Activated T-cell treated with anti-CD3 and anti-CD28 coated beads, Interleukin-2, amount 50 U/mL, for 24 hours (primary cell): ENCODE measurements around the gene KCNH2.

Experiments
- DNase-seq: peaks from one replicate; pipeline ENCODE4 v3.0.0-alpha.2; 2020
- H3K27ac Mint-ChIP-seq: 2 replicates; pipeline ENCODE4 v1.8.0; 2020; ENCODE audit warnings: mild to moderate bottlenecking, mixed read lengths
- H3K27me3 Mint-ChIP-seq: 2 replicates; pipeline ENCODE4 v1.8.0; 2020; ENCODE audit warnings: mixed read lengths
- H3K36me3 Mint-ChIP-seq: 2 replicates; pipeline ENCODE4 v1.8.0; 2020; ENCODE audit warnings: low read depth, mixed read lengths
- H3K4me1 Mint-ChIP-seq: 2 replicates; pipeline ENCODE4 v1.8.0; 2020; ENCODE audit warnings: low read depth, mixed read lengths
- H3K4me3 Mint-ChIP-seq: 2 replicates; pipeline ENCODE4 v1.8.0; 2020; ENCODE audit warnings: mild to moderate bottlenecking, moderate library complexity, mixed read lengths
- H3K9me3 Mint-ChIP-seq: 2 replicates; pipeline ENCODE4 v1.8.0; 2020; ENCODE audit warnings: mixed read lengths

KCNH2 gene

DNA sequence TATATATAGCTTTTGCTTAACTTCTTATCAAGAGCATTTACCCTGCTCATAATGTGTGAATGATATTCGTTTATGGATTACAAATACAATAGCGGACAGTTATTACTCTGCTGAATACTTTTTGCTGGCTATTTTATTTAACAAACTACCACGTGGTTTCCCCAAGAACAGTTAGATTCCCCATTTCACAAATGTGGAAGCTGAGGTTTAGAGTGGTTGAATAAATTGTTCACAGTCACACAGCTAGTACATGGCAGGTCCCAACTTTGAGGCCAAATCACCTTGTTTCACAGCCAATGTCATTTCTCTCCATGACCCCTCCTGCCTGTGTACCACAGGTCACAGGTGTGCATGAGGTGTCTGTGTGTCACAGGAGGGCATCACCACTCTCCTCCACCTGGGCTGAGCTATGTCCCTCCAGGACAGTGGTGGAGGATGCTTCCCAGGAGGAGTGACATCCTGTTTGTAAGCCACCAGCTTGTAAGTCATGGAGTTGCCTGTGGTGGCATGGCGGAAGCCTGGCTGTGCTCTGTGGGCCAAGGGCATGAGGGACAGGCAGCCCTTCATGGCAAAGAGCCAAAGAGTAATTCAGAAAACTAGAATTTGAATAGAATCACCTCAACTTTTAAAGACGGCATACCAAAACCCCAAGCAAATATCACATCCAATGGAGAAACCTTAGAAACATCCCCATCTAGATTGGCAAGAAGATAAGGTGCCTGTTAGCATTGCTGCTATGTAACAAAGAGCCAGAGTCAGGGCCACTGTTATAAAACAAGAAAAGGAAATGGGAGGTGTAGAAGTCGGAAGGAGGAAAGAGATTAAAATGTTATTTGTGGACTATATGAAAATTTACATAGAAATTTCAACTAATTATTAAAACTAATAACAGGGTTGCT lies 73.9 kb downstream of the KCNH2 start:
- Mint-ChIP-seq H3K4me3 (no peak overlapping the region), H3K27me3 (peaks cover 46% of the 10 kb centered on the region), H3K4me1 (peaks cover 10% of the 10 kb centered on the region), H3K9me3 (no peaks in the 10 kb centered on the region), H3K36me3 (no peaks in the 10 kb centered on the region), H3K27ac (no peak overlapping the region)
- DNase-seq, result no peak

DNA sequence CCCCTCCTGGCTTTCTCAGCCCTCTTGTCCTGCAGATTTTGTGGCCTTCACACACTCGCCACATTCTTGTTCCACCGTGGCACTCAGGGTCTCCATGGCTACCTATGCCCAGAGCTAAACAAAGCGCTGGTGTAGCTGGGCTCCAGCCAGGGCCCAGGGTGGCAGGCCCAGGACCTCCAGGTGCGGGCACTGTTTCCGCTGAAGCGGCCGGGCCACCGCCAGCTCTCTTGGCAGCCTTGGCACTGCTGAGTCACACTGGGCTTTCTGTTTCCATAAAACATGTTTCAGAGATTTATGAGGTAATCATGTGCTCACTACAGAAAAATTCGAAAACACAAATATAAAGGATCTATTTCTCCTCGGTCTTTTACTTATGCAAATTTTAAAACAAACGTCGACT lies 74.5 kb downstream of the KCNH2 start:
- no peak for DNase-seq
- H3K4me3 Mint-ChIP-seq, result no peak overlapping the region
- no peaks in the 10 kb centered on the region for H3K36me3 Mint-ChIP-seq
- H3K4me1 Mint-ChIP-seq, result peaks cover 8% of the 10 kb centered on the region
- H3K9me3 Mint-ChIP-seq, result no peaks in the 10 kb centered on the region
- H3K27ac Mint-ChIP-seq, result no peak overlapping the region
- H3K27me3 Mint-ChIP-seq, result peaks cover 48% of the 10 kb centered on the region

DNA sequence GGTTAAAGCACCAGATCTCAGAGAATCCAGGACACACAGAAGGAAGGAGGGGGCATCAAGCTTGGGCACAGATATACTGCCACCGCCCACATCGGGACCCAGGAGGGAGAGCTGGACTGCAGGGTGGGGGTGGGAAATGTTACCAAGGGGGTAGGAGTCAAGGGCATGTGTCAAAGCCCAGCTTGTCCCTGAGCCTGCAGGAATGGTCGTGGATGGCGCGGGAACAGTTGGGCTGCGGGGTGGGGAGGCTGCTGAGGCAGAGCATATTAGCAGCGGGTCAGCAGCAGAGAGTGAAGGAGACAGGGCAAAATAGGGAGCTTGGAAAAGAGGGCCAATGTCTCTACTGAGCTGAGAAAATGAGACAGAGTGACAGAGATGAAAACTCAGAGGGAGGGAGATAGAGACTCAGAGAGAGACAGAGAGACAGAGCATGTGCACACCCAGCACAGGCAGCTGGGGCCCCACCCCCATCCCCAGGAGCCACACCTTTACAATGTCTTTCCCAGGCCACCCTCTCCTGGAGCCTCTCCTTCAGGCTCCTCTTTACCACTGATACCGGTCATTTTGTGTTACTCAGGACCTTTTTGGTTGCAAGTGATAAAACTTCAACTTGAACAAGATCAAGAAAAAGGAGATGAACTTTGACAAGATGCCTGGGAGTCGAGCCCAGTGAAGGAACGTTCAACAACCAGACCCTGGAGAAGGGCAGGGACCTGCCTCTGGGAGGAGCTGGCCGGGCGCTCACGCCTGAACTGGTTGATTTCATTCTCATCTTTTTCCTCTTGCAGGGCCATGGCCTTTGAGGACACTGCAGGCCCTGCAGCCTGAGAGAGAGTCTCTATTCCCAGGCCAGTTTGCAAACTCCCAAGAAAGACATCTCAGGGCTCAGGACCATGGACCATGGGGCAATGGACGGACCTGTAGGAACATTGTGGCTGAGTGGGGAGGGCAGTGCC lies 75.8 kb downstream of the KCNH2 start:
- Mint-ChIP-seq H3K4me3 (no peak overlapping the region), H3K27ac (no peak overlapping the region), H3K36me3 (no peaks in the 10 kb centered on the region), H3K9me3 (no peaks in the 10 kb centered on the region), H3K27me3 (peaks cover 61% of the 10 kb centered on the region), H3K4me1 (peaks cover 20% of the 10 kb centered on the region)
- DNase-seq, result no peak

DNA sequence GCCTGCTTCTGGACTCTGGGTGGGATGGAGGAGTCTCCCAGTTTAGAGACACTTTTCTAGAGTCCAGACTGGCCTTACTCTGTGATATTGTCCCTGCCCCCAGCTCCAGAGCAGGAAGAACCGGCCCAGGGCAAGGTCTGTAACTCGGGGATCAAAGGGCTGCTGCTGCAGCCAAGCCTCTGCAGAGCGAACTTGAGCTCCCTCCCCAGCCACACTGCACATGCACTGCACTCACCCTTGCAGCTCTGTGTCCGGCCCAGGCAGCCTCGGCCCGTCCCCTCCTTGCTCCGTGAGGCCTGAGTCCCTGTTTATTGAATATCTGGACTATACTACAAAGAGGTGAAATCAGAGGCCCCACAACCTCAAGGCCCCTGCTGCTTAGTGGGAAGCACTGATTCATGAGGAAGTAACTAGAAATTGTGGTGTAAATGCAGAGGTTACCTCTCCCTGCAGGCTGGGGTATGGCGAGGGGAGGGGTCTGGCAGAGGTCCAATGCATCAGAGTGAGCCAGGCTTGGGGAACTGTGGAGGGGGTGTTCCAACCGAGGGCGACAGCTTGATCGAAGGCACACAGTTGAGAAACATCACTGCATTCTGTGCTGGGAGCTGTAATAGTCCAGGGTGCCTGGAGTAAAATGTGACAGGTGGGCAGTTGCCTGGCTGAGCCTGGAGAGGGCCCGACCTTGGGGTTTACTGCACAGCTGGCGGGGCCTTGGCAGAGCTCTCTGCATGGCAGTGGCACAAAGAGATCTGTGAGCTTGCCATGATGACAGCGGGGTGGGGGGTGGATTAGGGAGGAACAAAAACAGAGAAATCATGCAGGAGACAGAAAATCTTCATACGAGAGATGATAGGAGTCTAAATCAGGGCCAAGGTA lies 76.7 kb downstream of the KCNH2 start:
- Mint-ChIP-seq H3K27ac (no peak overlapping the region), H3K4me1 (peaks cover 21% of the 10 kb centered on the region), H3K4me3 (no peak overlapping the region), H3K36me3 (no peaks in the 10 kb centered on the region), H3K27me3 (peaks cover 70% of the 10 kb centered on the region), H3K9me3 (no peaks in the 10 kb centered on the region)
- DNase-seq, result no peak

DNA sequence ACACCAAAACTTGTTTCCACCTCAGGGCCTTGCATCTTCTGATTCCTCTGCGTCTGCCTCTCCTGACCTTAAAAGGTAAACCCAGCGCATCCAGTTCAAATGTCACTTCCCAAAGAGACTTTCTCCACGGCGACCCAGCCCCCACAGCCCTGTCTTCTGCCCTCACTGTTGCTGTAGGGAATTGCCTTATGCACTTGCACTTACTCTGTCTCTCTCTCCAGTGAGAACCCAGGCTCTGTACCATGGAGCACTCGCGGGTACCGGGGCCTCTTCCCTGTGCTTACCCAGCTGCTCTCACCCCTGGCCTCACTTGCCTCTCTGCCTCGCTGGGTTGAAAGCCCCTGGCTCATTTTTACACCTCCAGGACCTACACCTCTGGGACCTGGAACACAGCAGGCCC lies 77.4 kb downstream of the KCNH2 start:
- H3K27ac Mint-ChIP-seq, result no peak overlapping the region
- peaks cover 21% of the 10 kb centered on the region for H3K4me1 Mint-ChIP-seq
- no peak overlapping the region for H3K4me3 Mint-ChIP-seq
- peaks cover 75% of the 10 kb centered on the region for H3K27me3 Mint-ChIP-seq
- no peaks in the 10 kb centered on the region for H3K36me3 Mint-ChIP-seq
- H3K9me3 Mint-ChIP-seq, result no peaks in the 10 kb centered on the region
- DNase-seq, result no peak

DNA sequence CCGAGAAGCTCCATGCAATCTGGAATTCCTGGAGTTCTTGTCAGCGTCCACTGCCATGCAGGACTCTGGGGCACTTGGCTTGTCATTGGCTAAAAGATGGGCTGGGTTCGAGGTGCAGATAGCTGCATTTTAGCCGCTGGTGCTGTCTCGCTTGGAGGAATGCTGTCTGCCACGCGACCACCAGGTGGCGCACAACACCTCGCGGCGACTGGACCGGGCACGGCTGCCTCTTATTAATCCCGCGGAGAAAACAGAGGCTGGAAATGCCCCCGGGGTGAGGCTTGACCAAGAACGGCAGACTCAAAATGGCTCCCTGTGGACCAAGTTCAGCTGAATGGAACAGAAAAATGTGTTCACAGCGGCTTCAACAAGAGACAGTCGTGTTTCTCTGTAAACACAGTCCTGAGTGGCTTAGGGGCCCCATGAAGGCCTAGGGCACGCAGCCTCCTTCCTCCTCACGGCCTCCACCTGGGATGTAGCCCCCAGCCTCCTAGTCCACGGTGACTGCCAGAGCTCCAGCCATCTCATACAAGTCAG lies 79.6 kb downstream of the KCNH2 start:
- Mint-ChIP-seq H3K4me3 (no peak overlapping the region), H3K36me3 (no peaks in the 10 kb centered on the region), H3K4me1 (peaks cover 16% of the 10 kb centered on the region), H3K9me3 (no peaks in the 10 kb centered on the region), H3K27ac (peak overlapping the region; percentile 5), H3K27me3 (peaks cover 70% of the 10 kb centered on the region)
- DNase-seq, result peak; percentile 87

DNA sequence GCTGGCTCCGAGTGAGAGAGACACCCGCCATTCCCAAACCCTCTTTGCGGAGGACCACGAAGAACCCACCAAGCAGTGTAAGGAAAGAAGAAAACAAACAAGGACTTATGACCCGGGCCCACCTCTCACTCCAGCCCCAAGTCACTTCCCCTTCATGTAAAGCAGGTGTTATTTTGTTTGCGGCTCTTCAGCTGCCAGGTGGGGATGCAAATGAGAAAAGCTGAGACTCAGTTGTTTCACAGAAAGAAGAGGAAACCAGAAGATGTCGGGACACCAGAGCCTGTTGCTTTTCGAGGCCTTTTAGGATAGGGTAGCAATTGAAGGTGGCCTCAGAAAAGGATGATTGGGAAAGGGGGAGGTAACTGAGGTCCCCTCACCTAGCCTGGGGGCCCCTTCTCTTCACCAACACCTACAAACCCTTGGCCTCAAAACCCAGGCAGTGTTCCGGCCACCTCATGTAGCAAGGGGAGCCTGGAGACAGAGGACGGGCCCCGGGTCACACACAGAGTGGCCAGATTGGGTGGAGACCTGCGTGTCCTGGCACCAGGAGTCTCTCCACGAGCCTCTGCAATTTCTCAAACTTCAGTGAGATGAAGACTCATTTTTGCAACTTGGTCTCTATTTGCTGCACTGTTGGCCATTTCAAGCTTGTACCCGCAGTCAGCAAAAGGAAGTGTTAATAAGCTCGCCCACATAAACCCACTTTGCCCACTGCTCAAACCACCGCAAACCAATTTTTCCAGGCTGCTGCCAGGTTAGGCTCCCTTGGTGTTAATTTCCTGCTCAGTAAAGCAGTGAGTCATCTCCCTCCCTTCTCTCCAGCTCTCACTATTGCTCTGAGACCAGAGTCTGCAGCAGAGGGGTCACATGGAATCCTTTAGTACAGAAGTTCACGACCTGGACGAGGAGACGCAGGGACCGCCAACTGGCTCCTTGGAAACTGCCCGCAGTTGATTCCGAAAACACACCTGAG lies 80.3 kb downstream of the KCNH2 start:
- Mint-ChIP-seq H3K4me3 (no peak overlapping the region), H3K9me3 (no peaks in the 10 kb centered on the region), H3K4me1 (peaks cover 15% of the 10 kb centered on the region), H3K27ac (no peak overlapping the region), H3K36me3 (no peaks in the 10 kb centered on the region), H3K27me3 (peaks cover 65% of the 10 kb centered on the region)
- no peak for DNase-seq

DNA sequence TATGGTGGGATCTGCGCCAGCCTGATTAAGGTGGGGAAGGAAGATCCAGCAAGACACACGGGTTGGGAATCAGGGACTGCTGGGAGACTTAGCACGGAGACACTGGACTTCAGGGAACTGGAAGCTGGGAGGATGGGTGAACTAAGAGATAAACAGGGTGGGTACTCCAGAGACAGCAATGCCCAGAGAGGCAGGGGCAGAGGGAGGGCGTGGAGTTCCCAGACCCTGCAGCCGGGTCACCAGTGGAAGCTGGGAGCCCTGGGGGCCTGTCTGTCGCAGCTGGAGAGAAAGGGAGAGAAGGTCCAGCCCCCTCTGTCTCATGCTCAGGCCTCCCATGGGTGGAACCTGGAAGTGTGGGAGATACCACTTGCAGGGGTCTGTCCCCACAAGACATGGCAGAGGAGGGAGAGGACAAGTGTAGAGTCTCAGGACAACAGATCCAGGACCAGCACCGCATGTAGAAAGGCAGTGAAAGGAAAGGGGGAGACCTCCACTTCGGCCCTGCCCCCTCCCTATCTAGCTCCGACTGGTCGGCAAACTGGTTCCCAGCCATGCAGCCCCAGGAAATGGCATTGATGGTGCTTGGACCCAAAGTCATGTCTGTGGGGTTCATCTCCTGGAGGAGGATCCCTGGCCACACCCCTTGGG lies 81.4 kb downstream of the KCNH2 start:
- Mint-ChIP-seq H3K27me3 (peaks cover 55% of the 10 kb centered on the region), H3K9me3 (no peaks in the 10 kb centered on the region), H3K4me3 (no peak overlapping the region)

DNA sequence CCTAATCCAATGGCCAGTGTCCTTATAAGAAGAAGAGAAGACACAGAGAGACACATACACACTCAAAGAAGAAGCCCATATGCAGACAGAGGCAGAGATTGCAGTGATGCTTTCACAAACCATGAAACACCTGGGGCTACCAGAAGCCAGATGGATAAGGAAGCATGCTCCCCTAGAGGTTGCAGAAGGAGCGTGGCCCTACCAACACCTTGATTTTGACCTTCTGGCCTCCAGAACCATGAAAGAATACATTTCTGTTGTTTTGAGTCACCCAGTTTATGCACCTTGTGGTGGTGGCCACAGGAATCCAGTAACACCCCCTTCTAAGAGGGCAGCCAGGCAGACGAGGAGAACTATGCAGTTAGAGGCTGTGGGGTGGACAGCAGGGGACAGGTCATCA lies 82.3 kb downstream of the KCNH2 start:
- H3K27ac Mint-ChIP-seq, result no peak overlapping the region
- no peak overlapping the region for H3K4me3 Mint-ChIP-seq
- peaks cover 47% of the 10 kb centered on the region for H3K27me3 Mint-ChIP-seq
- DNase-seq, result no peak
- no peaks in the 10 kb centered on the region for H3K36me3 Mint-ChIP-seq
- H3K4me1 Mint-ChIP-seq, result peaks cover 15% of the 10 kb centered on the region
- no peaks in the 10 kb centered on the region for H3K9me3 Mint-ChIP-seq

More for the DNA sequence above, 81.4 kb downstream of the KCNH2 start:
- Mint-ChIP-seq H3K4me1 (peaks cover 15% of the 10 kb centered on the region), H3K36me3 (no peaks in the 10 kb centered on the region), H3K27ac (no peak overlapping the region)
- no peak for DNase-seq
